NCI-H2081 (cell line): Measurements from ENCODE around the gene TEX13A.
A peak's percentile ranks its signal among the peaks of the same experiment; 100 is the strongest.
"Not testable (repeated sequence)": the region's sequence is repeated elsewhere in the genome, so short reads cannot be mapped to it uniquely, and the experiment has no call there.

Experiments used
- DNase-seq, 2 experiments: peaks; one replicate each; lab custom pipeline; 2025; lab: John Stamatoyannopoulos, UW

TEX13A gene

GRCh38 chrX:105220636-105221035 is at the start of gene TEX13A:
TSS of gene TEX13A (minus strand) at chrX:105220694. CDS start at chrX:105220397, 297 bp downstream.
- no peak for DNase-seq

GRCh38 chrX:105269386-105269785 is 48.9 kb upstream of the TEX13A start:
- no peak for DNase-seq

GRCh38 chrX:105267167-105267566 is 46.7 kb upstream of the TEX13A start:
- no peak for DNase-seq

- DNase-seq, result no peak
These were observed 46.0 kb upstream of the TEX13A start for GRCh38 chrX:105266456-105266855.

- no peak for DNase-seq
These were observed 44.6 kb upstream of the TEX13A start for GRCh38 chrX:105265093-105265492.

GRCh38 chrX:105263801-105264200 is 43.3 kb upstream of the TEX13A start:
- DNase-seq, result no peak

- DNase-seq, result no peak
These were observed 42.7 kb upstream of the TEX13A start for GRCh38 chrX:105263171-105263570.

- no peak for DNase-seq
These were observed 40.0 kb upstream of the TEX13A start for GRCh38 chrX:105260291-105261043.

- no peak for DNase-seq
These were observed 20.6 kb upstream of the TEX13A start for GRCh38 chrX:105241056-105241455.

- DNase-seq, result not testable (repeated sequence)
These were observed 16.9 kb upstream of the TEX13A start for GRCh38 chrX:105237407-105237806.

DNA sequence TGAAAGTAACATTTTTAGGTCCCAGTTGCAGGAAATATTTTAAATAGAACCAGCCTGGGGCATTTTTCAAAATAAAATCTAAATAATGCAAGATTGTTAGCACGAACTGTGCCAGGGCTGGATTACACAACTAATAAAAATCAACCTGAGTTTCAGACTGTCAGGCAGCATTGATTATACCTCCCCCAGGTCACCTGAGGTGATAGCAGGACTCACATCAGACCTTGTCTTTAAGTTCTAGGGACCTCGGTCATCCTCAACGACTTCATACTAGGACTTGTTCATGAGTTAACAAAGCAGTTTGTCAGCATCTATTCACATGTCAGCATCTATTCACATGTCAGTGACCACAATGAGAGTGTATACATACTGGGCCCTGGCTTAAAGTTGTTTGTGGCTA is 8.7 kb upstream of the TEX13A start:
- DNase-seq, result no peak

GRCh38 chrX:105228602-105229001 is 8.1 kb upstream of the TEX13A start:
- no peak for DNase-seq

DNA sequence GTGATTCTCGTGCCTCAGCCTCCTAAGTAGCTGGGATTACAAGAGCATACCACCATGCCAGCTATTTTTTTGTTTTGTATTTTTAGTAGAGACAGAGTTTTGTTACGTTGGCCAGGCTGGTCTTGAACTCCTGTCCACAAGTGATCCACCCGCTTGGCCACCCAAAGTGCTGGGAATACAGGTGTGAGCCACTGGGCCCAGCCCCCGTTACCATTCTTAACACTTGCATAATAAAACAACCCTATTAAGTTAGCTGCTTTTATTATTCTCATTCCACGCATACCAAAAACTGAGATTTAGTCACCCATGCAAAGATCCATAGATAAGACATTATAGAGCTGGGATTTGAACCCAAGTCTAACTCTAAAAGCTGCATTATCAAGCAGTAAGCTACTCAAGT is 6.0 kb upstream of the TEX13A start:
- DNase-seq, result no peak

DNA sequence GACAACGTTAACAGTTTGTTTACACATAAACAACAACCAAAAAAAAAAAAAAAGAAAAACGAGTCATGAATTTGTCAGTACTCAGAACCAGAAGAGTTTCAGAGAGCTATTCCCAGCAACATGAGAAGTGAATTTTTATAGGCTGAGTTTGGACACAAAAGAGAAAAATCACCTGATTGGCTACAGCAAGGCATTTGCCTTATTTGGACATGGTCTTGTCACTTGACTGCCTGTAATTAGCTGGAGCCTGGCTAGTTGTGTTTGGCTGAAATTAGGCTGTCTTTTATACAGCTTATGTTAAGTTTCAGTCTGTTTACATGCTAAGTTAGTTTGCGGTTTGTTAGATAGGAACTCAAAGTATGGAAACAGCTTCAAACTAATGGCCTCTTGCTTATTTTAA is 880 bp upstream of the TEX13A start:
- no peak for DNase-seq

DNA sequence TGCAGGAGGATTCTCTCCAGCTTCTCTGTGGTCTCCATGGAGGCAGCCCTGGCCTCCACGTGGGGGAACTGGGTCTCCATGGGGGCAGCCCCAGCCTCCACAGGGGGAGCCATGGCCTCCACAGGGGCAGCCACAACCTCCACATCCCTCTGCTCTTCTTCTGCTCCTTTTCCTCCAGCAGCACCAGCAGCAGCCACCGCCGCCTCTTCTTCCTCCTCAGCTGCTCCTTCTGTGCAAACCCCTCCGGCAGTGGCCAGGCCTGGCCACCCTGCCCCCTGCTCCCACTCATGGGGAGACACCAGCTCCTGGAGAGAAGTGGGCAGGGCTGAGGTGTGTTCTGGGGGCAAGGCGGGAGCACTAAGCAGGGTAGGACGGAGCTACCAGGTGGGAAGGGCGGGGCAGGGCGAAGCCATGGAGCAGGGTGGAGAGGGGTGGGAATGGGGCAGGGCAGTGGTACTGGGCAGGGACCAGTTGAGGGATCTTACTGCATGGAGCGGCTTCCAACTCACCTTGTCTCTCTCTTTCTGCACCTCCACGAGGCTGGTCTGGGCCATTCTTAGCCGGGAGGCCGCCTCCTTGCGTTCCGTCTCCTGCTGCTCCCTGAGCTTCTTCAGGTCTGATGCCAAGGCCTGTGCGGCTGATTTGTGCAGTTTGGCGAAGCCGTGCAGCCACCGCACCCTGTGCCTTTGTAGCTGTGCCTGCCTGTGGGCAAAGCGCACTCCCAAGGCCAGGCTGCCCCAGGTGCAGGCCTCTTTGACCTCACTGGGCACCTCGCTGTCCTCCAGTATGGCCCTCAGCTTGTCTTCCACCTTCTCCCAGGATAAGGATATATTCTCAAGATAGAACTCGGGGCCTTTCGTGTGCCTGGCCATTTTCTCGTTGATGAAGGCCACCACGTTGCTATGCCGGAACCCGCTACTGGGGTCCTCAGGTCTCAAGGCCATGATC is 766 bp downstream of the TEX13A start:
- DNase-seq, result no peak

- no peak for DNase-seq
These were observed 9.4 kb downstream of the TEX13A start for GRCh38 chrX:105211066-105211575.

GRCh38 chrX:105210258-105210657 is 10.2 kb downstream of the TEX13A start:
- DNase-seq, result no peak

- no peak for DNase-seq
These were observed 11.1 kb downstream of the TEX13A start for GRCh38 chrX:105209406-105209805.

DNA sequence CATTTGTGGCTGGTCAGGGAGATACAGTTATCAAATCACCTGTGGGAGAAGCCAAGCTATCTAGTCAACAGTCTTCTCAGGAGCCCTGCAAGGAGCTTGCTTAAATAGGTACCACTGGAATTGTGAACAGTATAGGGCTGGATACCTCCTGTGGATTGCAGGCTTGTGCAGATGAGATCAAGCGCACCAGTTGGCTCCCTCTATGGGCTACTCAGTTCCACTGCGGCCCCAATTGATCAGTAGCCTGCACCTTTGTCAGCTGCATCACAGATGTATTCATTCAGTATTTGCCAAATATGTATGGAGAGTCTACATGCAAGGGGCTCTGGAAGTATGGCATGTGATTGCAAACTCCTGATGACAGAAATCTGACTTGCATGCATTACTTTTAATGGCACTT is 28.6 kb downstream of the TEX13A start:
- peak in 1 of 2 experiments; percentile 26 for DNase-seq

GRCh38 chrX:105190252-105190853 is 30.1 kb downstream of the TEX13A start:
- peak; percentile 14 to 31 for DNase-seq

DNA sequence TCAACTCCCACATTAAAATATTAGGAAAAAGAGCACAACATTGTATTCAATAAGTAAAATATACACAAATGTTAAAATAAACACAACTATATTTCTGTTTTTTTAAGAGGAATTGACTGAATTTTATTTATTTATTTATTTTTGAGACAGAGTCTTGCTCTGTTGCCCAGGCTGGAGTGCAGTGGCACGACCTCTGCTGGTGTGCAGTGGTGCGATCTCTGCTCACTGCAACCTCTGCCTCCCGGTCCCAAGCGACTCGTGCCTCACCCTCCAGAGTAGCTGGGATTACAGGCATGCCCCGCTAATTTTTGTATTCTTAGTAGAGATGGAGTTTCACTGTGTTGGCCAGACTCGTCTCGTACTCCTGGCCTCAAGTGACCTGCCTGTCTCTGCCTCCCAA is 31.4 kb downstream of the TEX13A start:
- DNase-seq, result no peak

DNA sequence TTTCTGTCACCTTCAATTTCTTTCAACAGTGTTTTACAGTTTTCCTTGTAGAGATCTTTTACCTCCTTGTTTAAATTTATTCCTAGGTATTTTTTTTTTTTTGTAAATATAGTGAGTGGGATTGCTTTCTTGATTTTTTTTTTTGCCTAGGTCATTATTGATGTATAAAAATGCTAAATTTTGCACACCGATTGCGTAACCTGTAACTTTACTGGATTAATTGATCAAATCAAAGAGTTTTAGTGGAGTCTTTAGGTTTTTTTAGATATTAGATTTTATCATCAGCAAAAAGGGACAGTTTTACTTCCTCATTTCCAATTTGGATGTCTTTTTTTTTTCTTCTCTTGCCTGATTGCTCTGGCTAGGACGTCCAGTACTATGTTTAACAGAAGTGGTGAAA is 40.9 kb downstream of the TEX13A start:
- no peak for DNase-seq
